Upper lobe of right lung (tissue), 1 donor: Measurements from ENCODE around the gene MARK2. TPM values are rescaled to one million over a fixed set of nuclear protein-coding genes. Genes with fewer than 3 reads are reported as not detected.

ENCODE experiments used
- ATAC-seq: fragments of 200-7000 bp; cut with Tn5 transposase; one replicate; pipeline ENCODE4 v1.9.1; 2020; ENCODE audit warnings: mild to moderate bottlenecking, moderate library complexity
- DNase-seq: peaks from one replicate; pipeline ENCODE4 v3.0.0-alpha.2; 2020
- H3K27ac ChIP-seq: fragments of 200-600 bp; one replicate; pipeline ENCODE4 v1.8.0; 2022
- H3K27me3 ChIP-seq: fragments of 200-600 bp; one replicate; pipeline ENCODE4 v1.8.0; 2022; ENCODE audit warnings: mild to moderate bottlenecking
- H3K36me3 ChIP-seq: fragments of 200-600 bp; one replicate; pipeline ENCODE4 v1.8.0; 2022
- H3K4me1 ChIP-seq: fragments of 200-600 bp; one replicate; pipeline ENCODE4 v1.8.0; 2022
- H3K4me3 ChIP-seq: fragments of 200-600 bp; one replicate; pipeline ENCODE4 v1.8.0; 2022; ENCODE audit warnings: mild to moderate bottlenecking
- H3K9me3 ChIP-seq: fragments of 200-600 bp; one replicate; pipeline ENCODE4 v1.8.0; 2022
- intact Hi-C: fragments of 100-400 bp; cut with DNase I; formaldehyde crosslinking; loops from one replicate; pipeline ENCODE4 v1.11.0; 2022
- long read RNA-seq: library from polyadenylated mRNA; unstranded; transcript quantifications from one replicate; pipeline ENCODE4 v2.0.0, GENCODE V29; 2021
- total RNA-seq: library from RNA; stranded (reverse); fragmentation: NEBNext Ultra II Directional; extraction: Animal tissue kit (Norgen Biotek cat#: 25700); gene quantifications from one replicate; pipeline ENCODE4 v1.2.1, GENCODE V29; 2021
- TF ChIP-seq, protein P1 (sequence below): fragments of 200-600 bp; IDR thresholded peaks from one replicate; pipeline ENCODE4 v1.8.0; 2022; ENCODE audit warnings: antibody characterized with exemption
- donor health status: DM: no; HTN: yes; CAD: no; lungs with severe emphysema.

The MARK2 gene
- total RNA-seq: 40.7 TPM
- long read RNA-seq, full-length matches to known transcripts: 18 of 46 reads
- long read RNA-seq, partial matches to known transcripts: 10 of 46 reads
- long read RNA-seq, other reads (novel, unspliced or antisense): 18 of 46 reads

DNA sequence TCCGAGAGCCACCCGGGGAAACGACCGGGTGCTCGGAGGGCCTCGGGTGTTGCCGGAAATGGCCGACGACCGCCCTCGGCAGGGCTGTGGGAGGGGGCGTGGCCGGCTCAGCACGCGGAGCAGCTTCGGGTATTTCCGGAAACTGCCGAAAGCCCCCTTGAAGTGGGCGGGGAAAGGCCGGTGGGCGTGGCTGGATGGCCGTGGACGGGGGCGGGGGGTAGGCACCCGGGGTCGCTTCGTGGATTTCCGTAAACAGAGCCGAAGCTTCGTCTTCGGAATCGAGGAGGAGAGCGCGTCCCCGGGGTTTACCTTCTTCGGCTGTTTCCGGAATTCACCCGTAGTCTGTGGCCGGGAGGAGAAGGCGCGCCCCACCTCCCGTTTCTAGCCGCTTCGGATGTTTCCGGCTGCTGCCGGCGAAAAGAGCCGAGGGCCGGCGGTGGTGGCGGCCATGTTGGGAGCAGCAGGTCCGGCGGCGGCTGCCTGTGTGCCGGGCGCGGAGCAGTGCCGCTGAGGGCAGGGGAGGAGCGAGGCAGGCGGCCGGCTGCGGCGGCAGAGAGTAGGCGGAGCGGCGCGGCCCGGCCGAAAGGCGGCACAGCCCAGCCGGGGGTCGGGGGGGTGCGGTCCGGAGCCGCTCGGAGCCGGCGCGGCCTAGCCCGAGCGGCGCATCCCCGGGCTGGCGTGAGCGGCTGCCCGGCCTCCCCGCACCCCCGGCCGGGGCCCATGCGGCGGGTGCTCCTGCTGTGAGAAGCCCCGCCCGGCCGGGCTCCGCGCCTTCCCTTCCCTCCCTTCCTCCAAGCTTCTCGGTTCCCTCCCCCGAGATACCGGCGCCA lies at the start of gene MARK2:
Gene MARK2 (plus strand): TSS at position 433 of the 830 bp plus-strand sequence. CDS start 397 bp downstream, at position 830.
- TF ChIP-seq, protein P1, sequence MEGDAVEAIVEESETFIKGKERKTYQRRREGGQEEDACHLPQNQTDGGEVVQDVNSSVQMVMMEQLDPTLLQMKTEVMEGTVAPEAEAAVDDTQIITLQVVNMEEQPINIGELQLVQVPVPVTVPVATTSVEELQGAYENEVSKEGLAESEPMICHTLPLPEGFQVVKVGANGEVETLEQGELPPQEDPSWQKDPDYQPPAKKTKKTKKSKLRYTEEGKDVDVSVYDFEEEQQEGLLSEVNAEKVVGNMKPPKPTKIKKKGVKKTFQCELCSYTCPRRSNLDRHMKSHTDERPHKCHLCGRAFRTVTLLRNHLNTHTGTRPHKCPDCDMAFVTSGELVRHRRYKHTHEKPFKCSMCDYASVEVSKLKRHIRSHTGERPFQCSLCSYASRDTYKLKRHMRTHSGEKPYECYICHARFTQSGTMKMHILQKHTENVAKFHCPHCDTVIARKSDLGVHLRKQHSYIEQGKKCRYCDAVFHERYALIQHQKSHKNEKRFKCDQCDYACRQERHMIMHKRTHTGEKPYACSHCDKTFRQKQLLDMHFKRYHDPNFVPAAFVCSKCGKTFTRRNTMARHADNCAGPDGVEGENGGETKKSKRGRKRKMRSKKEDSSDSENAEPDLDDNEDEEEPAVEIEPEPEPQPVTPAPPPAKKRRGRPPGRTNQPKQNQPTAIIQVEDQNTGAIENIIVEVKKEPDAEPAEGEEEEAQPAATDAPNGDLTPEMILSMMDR: no peak
- no peaks in the 10 kb centered on the region for H3K27me3 ChIP-seq
- peak within 1 kb of the TSS; percentile 68 for H3K4me3 ChIP-seq
- DNase-seq: peak; percentile 98
- peak; percentile 93 for ATAC-seq
- H3K4me1 ChIP-seq: peaks cover 46% of the 10 kb centered on the region
- H3K27ac ChIP-seq: peak within 1 kb of the TSS; percentile 81
- peaks cover 22% of the 10 kb centered on the region for H3K36me3 ChIP-seq
- no peaks in the 10 kb centered on the region for H3K9me3 ChIP-seq
- intact Hi-C loops: loop anchor here (5.0 to 10.0 kb wide), 2 partner anchors 108 to 316 kb away; no protein-coding TSS in a partner anchor

DNA sequence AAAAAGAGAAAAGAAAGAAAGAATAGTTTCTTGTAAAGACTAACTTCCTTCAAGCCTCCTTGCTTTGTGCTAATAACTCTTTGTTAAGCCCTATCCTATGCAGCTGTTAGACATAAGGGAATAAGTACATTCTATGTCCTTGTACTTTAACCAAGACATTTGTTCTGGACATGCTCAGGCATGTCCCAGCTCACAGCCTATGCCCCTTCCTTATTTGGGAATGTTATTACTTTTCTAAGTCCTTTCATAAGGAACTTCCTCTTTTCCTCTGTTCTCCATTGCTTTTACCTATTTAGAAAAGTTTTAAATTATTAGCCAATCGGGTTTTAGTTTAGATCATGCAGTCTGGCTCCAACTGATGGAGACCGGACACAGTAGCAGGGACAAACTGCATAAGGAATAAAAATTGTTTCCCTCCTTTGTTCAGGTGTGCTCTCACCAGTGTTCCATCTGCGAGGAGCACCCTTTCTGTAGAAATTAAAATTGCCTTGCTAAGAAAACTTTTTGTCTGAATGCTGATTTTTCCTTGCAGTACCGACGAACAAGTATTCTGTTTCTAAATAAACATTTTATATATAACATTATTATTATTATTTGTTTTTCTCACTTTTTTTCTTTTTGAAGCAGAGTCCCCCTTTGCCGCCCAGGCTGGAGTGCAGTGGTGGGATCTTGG lies 47.3 kb upstream of the MARK2 start:
- Histone ChIP-seq H3K27ac (no peak overlapping the region), H3K36me3 (no peaks in the 10 kb centered on the region), H3K27me3 (no peaks in the 10 kb centered on the region), H3K4me3 (no peak overlapping the region), H3K4me1 (no peaks in the 10 kb centered on the region), H3K9me3 (peaks cover 9% of the 10 kb centered on the region)
- intact Hi-C loops: no loop called here
- DNase-seq (no peak), ATAC-seq (no peak)
- TF ChIP-seq, protein P1: no peak

DNA sequence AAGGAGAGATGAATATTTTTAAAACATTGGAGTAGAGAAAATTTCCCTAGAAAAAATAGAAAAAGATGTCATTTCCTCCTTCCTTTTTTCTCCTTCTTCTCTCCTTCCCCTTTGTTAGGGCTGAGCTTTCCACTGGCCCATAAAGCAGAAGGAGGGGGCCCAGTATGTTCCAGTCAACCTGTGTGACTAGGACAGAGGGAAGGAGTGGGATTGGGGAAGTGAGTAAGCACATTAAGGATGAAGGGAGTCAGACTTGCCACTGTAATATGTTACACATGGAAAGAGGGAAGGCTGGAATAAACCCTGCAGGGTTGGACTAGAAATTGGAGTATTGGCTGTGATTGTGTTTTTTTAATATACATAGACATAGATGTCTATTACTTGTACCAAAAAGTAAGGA lies 45.7 kb upstream of the MARK2 start:
- intact Hi-C loops: no loop called here
- no peaks in the 10 kb centered on the region for H3K4me1 ChIP-seq
- DNase-seq: no peak
- H3K27me3 ChIP-seq: no peaks in the 10 kb centered on the region
- no peaks in the 10 kb centered on the region for H3K36me3 ChIP-seq
- H3K27ac ChIP-seq: no peak overlapping the region
- peak; percentile 85 for ATAC-seq
- TF ChIP-seq, protein P1: no peak
- peaks cover 9% of the 10 kb centered on the region for H3K9me3 ChIP-seq
- H3K4me3 ChIP-seq: no peak overlapping the region

DNA sequence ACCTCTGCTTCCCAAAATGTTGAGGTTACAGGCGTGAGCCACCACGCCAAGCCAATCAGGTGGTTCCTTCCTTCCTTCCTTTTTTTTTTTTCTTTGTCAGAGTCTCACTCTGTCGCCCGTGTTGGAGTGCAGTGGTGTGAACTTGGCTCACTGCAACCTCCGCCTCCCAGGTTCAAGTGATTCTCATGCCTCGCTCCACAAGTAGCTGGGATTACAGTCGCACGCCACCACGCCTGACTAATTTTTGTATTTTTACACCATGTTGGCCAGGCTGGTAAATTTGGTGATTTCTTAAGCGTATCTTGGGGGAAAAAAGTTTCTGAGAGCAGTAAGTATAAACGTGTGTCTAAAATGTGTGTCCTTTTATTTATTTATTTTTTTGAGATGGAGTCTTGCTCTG lies 43.8 kb upstream of the MARK2 start:
- Histone ChIP-seq H3K27me3 (no peaks in the 10 kb centered on the region), H3K9me3 (peaks cover 9% of the 10 kb centered on the region), H3K36me3 (no peaks in the 10 kb centered on the region), H3K27ac (no peak overlapping the region), H3K4me1 (no peaks in the 10 kb centered on the region), H3K4me3 (no peak overlapping the region)
- intact Hi-C loops: no loop called here
- ATAC-seq (no peak), DNase-seq (no peak)
- TF ChIP-seq, protein P1: no peak

DNA sequence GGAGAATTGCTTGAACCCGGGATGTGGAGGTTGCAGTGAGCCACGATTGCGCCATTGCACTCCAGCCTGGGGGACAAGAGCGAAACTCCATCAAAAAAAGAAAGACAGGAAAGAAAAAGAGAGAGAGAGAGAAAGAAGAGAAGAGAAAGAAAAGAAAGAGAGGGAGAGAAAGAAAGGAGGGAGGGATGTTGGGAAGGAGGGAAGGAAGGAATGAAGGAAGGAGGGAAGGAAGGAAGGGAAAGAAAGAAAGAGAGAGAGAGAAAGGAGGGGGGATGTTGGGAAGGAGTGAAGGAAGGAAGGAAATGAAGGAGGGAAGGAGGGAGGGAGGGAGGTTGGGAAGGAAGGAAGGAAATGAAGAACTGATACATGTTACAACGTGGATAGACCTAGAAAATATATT lies 38.0 kb upstream of the MARK2 start:
- H3K9me3 ChIP-seq: no peaks in the 10 kb centered on the region
- TF ChIP-seq, protein P1: no peak
- no peak for DNase-seq
- H3K4me1 ChIP-seq: no peaks in the 10 kb centered on the region
- no peak overlapping the region for H3K4me3 ChIP-seq
- H3K27me3 ChIP-seq: no peaks in the 10 kb centered on the region
- no peak for ATAC-seq
- intact Hi-C loops: no loop called here
- no peak overlapping the region for H3K27ac ChIP-seq
- no peaks in the 10 kb centered on the region for H3K36me3 ChIP-seq
